LNCaP clone FGC (cell line): ENCODE measurements around the gene CHD6.

Experiments
- DNase-seq: peaks from one replicate; pipeline ENCODE4 v3.0.0-alpha.2; 2011; ENCODE audit warnings: low read depth
- H3K4me3 ChIP-seq: 2 replicates; pipeline ENCODE4 v1.5.1; 2011; ENCODE audit warnings: mild to moderate bottlenecking, low read depth, low read length, control low read depth
- TF ChIP-seq, protein P1 (sequence below): IDR thresholded peaks from 2 replicates; pipeline ENCODE4 v1.5.1; 2012; ENCODE audit warnings: mild to moderate bottlenecking; ENCODE audit not compliant: control insufficient read depth, insufficient read depth; ENCODE audit errors: extremely low read depth

Gene CHD6

DNA sequence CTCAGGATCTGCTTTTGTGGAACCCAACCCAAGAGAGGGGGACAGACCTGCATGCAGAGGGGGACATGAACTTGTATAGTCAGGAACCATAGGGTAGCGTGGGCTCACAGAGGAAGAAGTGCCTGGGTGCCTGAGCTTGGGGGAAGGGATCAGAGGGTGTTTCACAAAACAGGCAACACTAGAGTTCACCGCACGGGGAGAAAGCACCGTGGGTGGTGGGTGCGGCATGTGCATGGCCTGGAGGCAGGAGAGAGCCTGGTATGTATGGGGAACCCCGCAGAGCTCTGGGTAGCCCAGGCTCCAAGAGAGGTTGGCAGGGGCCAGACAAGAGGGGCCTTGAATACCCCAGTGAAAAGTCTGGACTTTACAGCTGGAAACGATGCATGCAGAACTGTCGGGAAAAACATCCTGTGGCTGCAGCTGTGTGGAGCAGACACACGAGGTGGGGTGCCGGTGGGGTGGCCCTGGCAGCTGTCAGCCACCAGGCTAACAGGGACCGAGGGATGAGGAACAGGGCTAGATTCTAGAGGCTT is 244.9 kb downstream of the CHD6 start:
- H3K4me3 ChIP-seq, result no peak overlapping the region
- TF ChIP-seq, protein P1, sequence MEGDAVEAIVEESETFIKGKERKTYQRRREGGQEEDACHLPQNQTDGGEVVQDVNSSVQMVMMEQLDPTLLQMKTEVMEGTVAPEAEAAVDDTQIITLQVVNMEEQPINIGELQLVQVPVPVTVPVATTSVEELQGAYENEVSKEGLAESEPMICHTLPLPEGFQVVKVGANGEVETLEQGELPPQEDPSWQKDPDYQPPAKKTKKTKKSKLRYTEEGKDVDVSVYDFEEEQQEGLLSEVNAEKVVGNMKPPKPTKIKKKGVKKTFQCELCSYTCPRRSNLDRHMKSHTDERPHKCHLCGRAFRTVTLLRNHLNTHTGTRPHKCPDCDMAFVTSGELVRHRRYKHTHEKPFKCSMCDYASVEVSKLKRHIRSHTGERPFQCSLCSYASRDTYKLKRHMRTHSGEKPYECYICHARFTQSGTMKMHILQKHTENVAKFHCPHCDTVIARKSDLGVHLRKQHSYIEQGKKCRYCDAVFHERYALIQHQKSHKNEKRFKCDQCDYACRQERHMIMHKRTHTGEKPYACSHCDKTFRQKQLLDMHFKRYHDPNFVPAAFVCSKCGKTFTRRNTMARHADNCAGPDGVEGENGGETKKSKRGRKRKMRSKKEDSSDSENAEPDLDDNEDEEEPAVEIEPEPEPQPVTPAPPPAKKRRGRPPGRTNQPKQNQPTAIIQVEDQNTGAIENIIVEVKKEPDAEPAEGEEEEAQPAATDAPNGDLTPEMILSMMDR, result no peak
- DNase-seq, result no peak

DNA sequence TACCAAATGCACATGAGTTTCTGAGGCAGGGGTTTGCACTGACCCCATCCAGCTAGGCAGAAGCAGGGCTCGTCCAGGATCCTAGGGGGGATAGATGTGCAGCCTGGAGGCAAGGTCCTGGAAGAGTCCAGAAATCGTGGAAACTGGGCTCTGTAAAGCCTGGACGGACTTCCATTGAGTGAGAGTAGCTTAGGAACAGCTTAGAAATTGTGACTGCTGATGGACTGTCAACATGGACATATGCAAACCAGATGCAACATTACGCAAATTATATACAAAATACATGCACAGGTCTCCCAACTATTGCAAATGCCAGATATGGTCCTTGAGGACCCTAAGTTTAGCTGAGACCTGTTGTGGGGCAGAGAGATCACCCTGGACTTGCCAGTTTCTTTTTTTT is 246.8 kb downstream of the CHD6 start:
- DNase-seq, result no peak

DNA sequence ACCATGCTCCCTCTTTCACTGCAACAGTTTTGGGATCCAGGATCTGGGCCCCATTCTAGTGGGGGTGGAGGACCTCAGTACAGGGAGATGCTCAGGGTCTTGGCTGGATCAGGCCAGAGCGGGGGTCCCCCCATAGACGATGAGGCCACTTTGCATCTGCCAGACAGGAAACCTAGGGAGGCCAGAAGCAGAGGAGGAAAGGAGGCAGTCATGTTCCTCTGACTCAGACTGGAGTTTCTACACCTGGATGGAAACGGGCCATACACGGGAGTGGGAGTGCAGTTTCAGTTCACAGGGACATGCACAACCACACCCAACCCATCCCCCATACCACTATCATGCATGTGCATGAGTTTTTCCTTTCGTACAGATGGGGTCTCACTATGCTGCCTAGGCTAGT is 248.0 kb downstream of the CHD6 start:
- TF ChIP-seq, protein P1, result no peak
- DNase-seq, result no peak
- no peak overlapping the region for H3K4me3 ChIP-seq

More for the DNA sequence above, 246.8 kb downstream of the CHD6 start:
- H3K4me3 ChIP-seq, result no peak overlapping the region
- TF ChIP-seq, protein P1, result no peak

DNA sequence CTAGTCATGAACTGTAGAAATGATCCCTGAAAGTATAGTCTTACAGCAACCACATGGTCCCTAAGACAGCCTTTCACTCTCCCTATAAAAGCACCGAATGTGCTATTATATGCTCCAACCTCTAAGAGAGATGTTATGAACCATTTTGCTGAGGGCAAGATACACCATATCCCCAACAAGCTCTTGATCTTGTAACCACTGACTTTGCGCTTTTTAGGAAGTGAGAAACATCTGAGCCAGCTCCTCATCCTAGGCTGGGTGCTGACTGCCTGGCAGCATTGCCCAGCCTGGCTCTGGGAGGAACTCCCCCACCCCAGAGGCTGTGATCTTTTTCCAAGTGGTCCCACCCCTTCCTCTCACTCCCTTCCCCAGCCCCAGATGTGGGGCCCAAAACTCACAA is 248.5 kb downstream of the CHD6 start:
- H3K4me3 ChIP-seq, result no peak overlapping the region
- no peak for DNase-seq
- TF ChIP-seq, protein P1, result no peak

DNA sequence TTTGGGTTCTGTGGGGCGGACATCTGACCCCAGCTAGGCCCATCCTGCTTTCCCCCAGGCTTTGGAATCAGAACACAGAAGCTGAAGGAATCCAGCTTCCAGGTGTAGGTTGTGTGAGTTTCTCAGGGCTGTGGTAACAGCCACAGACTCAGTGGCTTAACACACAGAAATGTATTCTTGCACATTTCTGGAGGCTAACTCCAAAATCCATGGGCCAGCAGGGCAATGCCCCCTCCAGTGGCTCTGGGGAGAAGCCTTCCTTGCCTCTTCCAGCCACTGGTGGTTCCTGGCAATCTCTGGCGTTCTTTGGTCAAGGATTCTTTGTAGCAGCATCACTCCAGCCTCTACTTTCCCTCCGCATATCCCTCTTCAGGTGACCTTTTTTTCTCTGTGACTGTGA is 250.2 kb downstream of the CHD6 start:
- H3K4me3 ChIP-seq, result no peak overlapping the region
- TF ChIP-seq, protein P1, result no peak
- no peak for DNase-seq

DNA sequence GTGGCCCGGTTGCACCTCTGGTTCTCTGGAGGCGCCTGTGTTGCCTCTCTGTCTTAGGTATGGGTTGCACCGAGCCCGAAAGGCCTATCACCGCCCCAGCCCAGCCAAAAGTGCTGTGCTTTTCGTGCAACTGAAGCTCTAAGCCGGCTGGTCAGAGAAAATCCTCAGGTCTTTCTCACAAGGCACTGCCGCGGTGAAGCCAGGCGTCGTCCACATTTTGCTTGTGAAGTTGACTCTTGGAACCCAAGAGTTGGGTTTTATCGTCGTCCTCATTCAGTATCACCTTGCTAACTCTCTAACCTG is 250.8 kb downstream of the CHD6 start:
- TF ChIP-seq, protein P1, result no peak
- H3K4me3 ChIP-seq, result no peak overlapping the region
- DNase-seq, result no peak
